ENCODE measurements around the gene STH. TPM values are rescaled to one million over a fixed set of nuclear protein-coding genes. Genes with fewer than 3 reads are reported as not detected.

Gene STH
- total and polyA plus RNA-seq, 2 experiments from 2014 or later = not detected

DNA sequence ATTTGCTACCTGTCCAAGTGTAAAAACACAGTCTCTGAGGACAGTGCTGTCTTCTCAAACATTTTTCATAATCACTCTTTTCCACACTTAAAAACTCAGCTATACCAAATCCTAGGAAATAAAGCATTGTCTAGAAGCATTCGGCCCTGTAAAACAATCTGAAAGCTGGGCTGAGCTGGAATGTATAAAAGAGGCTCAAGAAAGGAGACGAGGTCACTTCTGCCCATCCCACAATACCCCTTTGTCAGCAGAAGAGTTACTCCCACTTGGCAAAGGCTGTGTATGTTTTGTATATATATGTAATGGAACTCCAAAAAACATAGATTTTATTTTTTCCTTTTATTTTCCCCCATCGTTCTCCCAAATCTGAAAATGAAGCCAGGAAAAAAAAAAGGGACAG lies 43.9 kb downstream of the STH start:
- no peak overlapping the region for H2AFZ ChIP-seq
- H3K36me3 ChIP-seq (replicated peaks; ENCODE audit: insufficient read depth, low read depth) = peaks cover 5% of the 10 kb centered on the region
- H3K4me3 ChIP-seq = no peak overlapping the region
- H3K27ac ChIP-seq = peak overlapping the region; percentile 43
- H3K27me3 ChIP-seq = no peaks in the 10 kb centered on the region
- no peak overlapping the region for H3K4me2 ChIP-seq
- WGBS (ENCODE audit: low lambda C conversion rate, missing lambda C conversion rate) = 83% methylated on average over 3 of the region's 3 CpGs
- H3K9me3 ChIP-seq (ENCODE audit: low read depth) = no peaks in the 10 kb centered on the region
- H3K9me2 ChIP-seq (replicated peaks; ENCODE audit: insufficient read depth) = no peaks in the 10 kb centered on the region
- DNase-seq (ENCODE audit: low spot score) = no peak
- TF ChIP-seq, protein P1, sequence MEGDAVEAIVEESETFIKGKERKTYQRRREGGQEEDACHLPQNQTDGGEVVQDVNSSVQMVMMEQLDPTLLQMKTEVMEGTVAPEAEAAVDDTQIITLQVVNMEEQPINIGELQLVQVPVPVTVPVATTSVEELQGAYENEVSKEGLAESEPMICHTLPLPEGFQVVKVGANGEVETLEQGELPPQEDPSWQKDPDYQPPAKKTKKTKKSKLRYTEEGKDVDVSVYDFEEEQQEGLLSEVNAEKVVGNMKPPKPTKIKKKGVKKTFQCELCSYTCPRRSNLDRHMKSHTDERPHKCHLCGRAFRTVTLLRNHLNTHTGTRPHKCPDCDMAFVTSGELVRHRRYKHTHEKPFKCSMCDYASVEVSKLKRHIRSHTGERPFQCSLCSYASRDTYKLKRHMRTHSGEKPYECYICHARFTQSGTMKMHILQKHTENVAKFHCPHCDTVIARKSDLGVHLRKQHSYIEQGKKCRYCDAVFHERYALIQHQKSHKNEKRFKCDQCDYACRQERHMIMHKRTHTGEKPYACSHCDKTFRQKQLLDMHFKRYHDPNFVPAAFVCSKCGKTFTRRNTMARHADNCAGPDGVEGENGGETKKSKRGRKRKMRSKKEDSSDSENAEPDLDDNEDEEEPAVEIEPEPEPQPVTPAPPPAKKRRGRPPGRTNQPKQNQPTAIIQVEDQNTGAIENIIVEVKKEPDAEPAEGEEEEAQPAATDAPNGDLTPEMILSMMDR (IDR thresholded peaks at IDR 0.05; ENCODE audit: poor library complexity) = no peak
- TF ChIP-seq EZH2 (IDR thresholded peaks at IDR 0.05; ENCODE audit: borderline replicate concordance) (no peak), EZH2phosphoT487 (IDR thresholded peaks at IDR 0.05; ENCODE audit: low read depth, severe bottlenecking, unreplicated experiment) (no peak)
- peaks cover 26% of the 10 kb centered on the region for H3K79me2 ChIP-seq
- peaks cover 17% of the 10 kb centered on the region for H4K20me1 ChIP-seq (ENCODE audit: insufficient read depth, poor library complexity, severe bottlenecking)
- peaks cover 23% of the 10 kb centered on the region for H3K4me1 ChIP-seq (ENCODE audit: insufficient read depth)

DNA sequence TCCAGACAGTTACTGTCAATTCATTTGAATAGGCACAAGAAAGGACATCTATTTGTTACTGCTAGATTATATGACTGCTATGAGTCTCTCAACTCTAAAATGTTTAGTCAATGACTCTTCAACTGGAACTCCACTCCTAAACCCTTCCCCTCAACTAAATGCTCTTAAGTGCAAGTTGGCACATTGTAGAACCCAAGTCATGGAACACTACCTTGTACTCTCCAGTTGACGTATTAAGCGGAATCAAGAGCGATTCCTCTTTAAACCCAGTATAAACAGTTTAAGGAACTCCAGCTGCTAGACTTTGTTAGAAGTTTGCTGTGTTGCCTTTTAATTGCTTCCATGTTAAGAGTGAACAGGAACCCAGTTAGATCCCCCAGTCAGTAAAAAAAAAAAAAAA lies 44.6 kb downstream of the STH start:
- H3K36me3 ChIP-seq (replicated peaks; ENCODE audit: insufficient read depth, low read depth) = peaks cover 5% of the 10 kb centered on the region
- H3K79me2 ChIP-seq = peaks cover 26% of the 10 kb centered on the region
- no peaks in the 10 kb centered on the region for H3K27me3 ChIP-seq
- H3K9me2 ChIP-seq (replicated peaks; ENCODE audit: insufficient read depth) = no peaks in the 10 kb centered on the region
- H3K4me1 ChIP-seq (ENCODE audit: insufficient read depth) = peaks cover 23% of the 10 kb centered on the region
- H3K27ac ChIP-seq = peak overlapping the region; percentile 43
- H3K4me3 ChIP-seq = no peak overlapping the region
- H2AFZ ChIP-seq = no peak overlapping the region
- H4K20me1 ChIP-seq (ENCODE audit: insufficient read depth, poor library complexity, severe bottlenecking) = peaks cover 11% of the 10 kb centered on the region
- H3K4me2 ChIP-seq = no peak overlapping the region
- no peak for DNase-seq (ENCODE audit: low spot score)
- H3K9me3 ChIP-seq (ENCODE audit: low read depth) = no peaks in the 10 kb centered on the region
- TF ChIP-seq, protein P1 (IDR thresholded peaks at IDR 0.05; ENCODE audit: poor library complexity) = no peak
- TF ChIP-seq EZH2phosphoT487 (IDR thresholded peaks at IDR 0.05; ENCODE audit: low read depth, severe bottlenecking, unreplicated experiment) (no peak), EZH2 (IDR thresholded peaks at IDR 0.05; ENCODE audit: borderline replicate concordance) (no peak)
- WGBS (ENCODE audit: low lambda C conversion rate, missing lambda C conversion rate) = 57% methylated on average over 3 of the region's 3 CpGs

DNA sequence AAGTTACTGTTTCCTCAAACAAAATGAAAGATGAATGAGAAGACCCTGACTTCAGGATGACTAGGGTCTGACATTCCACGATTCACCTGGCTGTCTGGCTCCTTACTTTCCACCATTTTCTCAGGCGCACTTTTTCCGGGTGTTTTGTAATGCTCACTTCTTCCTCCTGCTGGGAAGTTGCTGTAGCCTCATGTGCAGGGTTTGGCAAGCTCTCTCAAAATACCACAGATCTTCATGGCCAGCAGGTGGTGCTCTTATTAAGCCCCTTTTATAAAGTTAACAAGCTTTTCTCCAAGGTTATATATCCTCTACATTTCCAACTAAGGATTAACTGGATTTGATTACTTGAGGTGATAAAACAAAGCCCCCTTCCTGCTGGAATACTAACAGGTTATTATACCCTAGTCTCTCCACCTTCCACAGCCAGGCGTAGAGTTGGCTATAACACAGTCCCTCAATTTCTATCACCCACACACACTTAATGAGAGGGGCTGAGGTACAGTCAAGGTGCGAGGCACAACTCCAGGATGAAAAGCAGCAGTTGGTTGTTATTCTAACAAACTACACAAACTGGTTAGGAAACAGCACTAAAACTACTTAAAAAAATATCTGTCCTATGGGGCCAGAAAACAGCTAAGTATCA lies 45.4 kb downstream of the STH start:
- Histone ChIP-seq H3K27ac (peak overlapping the region; percentile 43), H3K4me3 (no peak overlapping the region), H3K36me3 (replicated peaks; ENCODE audit: insufficient read depth, low read depth) (peaks cover 5% of the 10 kb centered on the region), H3K79me2 (peaks cover 26% of the 10 kb centered on the region), H3K9me3 (ENCODE audit: low read depth) (no peaks in the 10 kb centered on the region), H3K27me3 (no peaks in the 10 kb centered on the region), H2AFZ (no peak overlapping the region), H3K9me2 (replicated peaks; ENCODE audit: insufficient read depth) (no peaks in the 10 kb centered on the region), H3K4me2 (no peak overlapping the region), H3K4me1 (ENCODE audit: insufficient read depth) (peaks cover 23% of the 10 kb centered on the region), H4K20me1 (ENCODE audit: insufficient read depth, poor library complexity, severe bottlenecking) (peaks cover 11% of the 10 kb centered on the region)
- 57% methylated on average over 5 of the region's 5 CpGs for WGBS (ENCODE audit: low lambda C conversion rate, missing lambda C conversion rate)
- TF ChIP-seq, protein P1 (IDR thresholded peaks at IDR 0.05; ENCODE audit: poor library complexity) = peak; percentile 87
- TF ChIP-seq EZH2 (IDR thresholded peaks at IDR 0.05; ENCODE audit: borderline replicate concordance) (no peak), EZH2phosphoT487 (IDR thresholded peaks at IDR 0.05; ENCODE audit: low read depth, severe bottlenecking, unreplicated experiment) (no peak)
- peak; percentile 89 for DNase-seq (ENCODE audit: low spot score)

Measured in hepatocyte (in vitro differentiated cells).